ENCODE results near the gene TRIM2. TPM values are rescaled to one million over a fixed set of nuclear protein-coding genes. Genes with fewer than 3 reads are reported as not detected.
A peak's percentile ranks its signal among the peaks of the same experiment; 100 is the strongest.

TRIM2 gene
- total RNA-seq, 1 experiment from 2014 or later: 131 TPM

GRCh38 chr4:153239409-153239808, 35.2 kb downstream of the TRIM2 start:
- in situ Hi-C loops (cut with HindIII; ENCODE audit: low pct_unique_long_range_greater_than_20kb, low sequenced_read_pairs): no loop called here
- no peak for DNase-seq (ENCODE audit: low read depth, low spot score)

DNA sequence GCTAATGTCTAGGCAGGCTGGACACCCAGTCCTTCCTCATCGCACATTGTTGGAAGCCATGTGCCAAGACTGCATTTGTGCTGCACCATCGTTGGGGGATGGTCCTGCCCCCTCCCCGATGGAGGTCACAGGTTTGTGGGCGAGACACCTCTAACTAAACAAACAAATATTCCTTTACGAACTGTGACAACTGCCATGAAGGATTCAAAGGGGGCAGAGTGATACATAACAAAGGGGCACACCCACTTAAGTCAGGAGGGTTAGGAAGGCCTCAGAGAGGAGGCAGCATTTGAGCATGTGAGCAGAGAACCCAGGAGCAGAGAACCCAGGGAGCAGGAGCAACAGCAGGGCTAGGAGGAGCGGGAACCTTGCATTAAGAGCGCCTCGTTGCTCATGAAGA, 37.1 kb downstream of the TRIM2 start:
- in situ Hi-C loops (cut with HindIII; ENCODE audit: low pct_unique_long_range_greater_than_20kb, low sequenced_read_pairs): no loop called here
- no peak for DNase-seq (ENCODE audit: low read depth, low spot score)

DNA sequence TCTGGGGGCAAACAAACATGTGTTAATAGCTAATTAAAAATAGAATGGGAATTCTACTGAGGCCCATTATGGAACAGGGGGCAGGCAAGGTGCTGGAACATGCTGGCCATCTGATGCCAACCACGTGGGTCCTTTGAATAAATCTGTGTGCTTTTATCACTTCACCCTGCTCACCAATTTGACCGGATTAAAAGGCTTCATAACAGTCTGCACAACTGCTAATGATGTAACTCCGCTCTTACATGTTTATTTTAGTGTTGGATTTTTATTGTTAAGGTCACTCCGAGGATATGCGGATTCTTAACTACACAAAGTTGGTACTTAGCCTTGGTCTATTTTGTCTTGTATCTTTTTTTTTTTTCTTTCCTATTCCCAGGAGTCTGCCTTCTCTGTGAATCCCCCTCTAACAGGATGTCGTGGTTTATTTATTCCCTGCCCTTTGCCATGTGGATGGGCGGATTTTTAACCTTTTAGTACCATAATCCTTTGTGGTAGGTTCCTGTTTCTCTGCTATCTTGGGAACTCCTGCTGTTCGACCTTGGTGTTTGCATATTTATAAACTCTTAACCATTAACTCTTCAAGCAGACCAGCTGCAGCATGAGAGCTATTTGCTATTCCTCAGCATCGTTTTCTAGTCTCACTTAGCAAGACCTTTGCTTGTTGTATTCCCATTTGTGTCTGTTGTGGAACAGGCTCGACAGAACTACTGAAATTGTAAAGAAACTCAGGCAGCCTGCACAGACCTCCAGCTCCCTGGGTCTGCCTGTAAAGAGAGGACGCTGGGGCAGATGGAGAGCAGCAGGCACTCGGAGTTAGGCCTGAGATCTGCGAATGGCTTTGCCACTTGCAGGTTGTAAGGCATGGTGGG, 38.0 kb downstream of the TRIM2 start:
- peak; percentile 1 for DNase-seq (ENCODE audit: low read depth, low spot score)
- in situ Hi-C loops (cut with HindIII; ENCODE audit: low pct_unique_long_range_greater_than_20kb, low sequenced_read_pairs): no loop called here

GRCh38 chr4:153242839-153243324, 38.6 kb downstream of the TRIM2 start:
- in situ Hi-C loops (cut with HindIII; ENCODE audit: low pct_unique_long_range_greater_than_20kb, low sequenced_read_pairs): no loop called here
- DNase-seq (ENCODE audit: low read depth, low spot score): no peak

- in situ Hi-C loops (cut with HindIII; ENCODE audit: low pct_unique_long_range_greater_than_20kb, low sequenced_read_pairs): no loop called here
- DNase-seq (ENCODE audit: low read depth, low spot score): no peak
Measured at GRCh38 chr4:153243468-153243867, 39.2 kb downstream of the TRIM2 start.

DNA sequence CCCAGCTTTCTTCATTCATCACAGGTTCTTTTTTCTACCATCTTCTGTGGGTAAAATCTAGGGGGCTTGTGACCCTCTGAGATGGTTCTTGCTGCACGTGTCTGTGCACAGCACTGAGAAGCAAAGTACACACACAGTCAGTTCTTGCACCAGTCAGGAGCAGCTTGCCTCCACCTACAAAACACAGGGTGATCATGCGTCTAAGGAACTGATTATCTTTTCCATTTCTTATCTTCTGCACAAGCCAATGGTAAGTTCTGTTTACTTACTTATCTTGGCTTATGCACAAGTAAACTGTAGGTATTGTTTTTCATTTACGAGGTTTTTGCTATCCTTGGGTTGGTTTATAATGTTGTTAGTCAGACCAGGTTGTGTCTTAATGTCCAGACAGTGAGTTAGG, 40.7 kb downstream of the TRIM2 start:
- DNase-seq (ENCODE audit: low read depth, low spot score): no peak
- in situ Hi-C loops (cut with HindIII; ENCODE audit: low pct_unique_long_range_greater_than_20kb, low sequenced_read_pairs): no loop called here

DNA sequence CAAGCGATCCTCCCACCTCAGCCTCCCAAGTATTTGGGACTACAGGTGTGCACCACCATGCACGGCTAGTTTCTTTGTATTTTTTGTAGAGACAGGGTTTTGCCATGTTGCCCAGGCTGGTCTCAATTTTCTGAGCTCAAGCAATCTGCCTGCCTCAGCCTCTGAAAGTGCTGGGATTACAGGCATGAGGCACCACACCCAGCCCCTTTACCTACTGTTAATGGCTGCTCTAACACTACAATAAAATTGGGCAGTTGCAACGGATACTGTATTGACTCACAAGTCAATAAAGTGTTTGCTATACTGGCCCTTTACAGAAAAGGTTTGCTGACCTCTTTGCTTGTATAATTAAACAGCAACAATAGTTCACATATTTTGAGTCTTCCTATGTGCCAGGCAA, 41.5 kb downstream of the TRIM2 start:
- in situ Hi-C loops (cut with HindIII; ENCODE audit: low pct_unique_long_range_greater_than_20kb, low sequenced_read_pairs): no loop called here
- no peak for DNase-seq (ENCODE audit: low read depth, low spot score)

GRCh38 chr4:153246446-153247115, 42.3 kb downstream of the TRIM2 start:
- in situ Hi-C loops (cut with HindIII; ENCODE audit: low pct_unique_long_range_greater_than_20kb, low sequenced_read_pairs): no loop called here
- DNase-seq (ENCODE audit: low read depth, low spot score): no peak

DNA sequence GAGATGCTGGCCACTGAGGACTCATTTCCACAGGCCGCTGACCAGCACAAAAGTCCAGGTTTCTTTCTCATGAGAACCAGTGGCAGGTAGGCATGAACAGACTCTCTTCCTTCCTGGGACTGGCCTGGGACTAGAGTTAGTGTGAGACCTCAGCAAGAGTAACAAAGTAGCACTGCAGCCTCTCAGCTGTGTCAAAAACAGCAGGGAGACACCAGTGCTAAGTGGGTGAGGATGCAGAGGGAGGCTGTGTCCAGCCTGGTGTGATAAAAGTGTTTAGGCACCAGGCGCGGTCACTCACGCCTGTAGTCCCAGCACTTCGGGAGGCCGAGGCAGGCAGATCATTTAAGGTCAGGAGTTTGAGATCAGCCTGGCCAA, 42.9 kb downstream of the TRIM2 start:
- in situ Hi-C loops (cut with HindIII; ENCODE audit: low pct_unique_long_range_greater_than_20kb, low sequenced_read_pairs): no loop called here
- DNase-seq (ENCODE audit: low read depth, low spot score): no peak

GRCh38 chr4:153248641-153249198, 44.5 kb downstream of the TRIM2 start:
- no peak for DNase-seq (ENCODE audit: low read depth, low spot score)
- in situ Hi-C loops (cut with HindIII; ENCODE audit: low pct_unique_long_range_greater_than_20kb, low sequenced_read_pairs): no loop called here

DNA sequence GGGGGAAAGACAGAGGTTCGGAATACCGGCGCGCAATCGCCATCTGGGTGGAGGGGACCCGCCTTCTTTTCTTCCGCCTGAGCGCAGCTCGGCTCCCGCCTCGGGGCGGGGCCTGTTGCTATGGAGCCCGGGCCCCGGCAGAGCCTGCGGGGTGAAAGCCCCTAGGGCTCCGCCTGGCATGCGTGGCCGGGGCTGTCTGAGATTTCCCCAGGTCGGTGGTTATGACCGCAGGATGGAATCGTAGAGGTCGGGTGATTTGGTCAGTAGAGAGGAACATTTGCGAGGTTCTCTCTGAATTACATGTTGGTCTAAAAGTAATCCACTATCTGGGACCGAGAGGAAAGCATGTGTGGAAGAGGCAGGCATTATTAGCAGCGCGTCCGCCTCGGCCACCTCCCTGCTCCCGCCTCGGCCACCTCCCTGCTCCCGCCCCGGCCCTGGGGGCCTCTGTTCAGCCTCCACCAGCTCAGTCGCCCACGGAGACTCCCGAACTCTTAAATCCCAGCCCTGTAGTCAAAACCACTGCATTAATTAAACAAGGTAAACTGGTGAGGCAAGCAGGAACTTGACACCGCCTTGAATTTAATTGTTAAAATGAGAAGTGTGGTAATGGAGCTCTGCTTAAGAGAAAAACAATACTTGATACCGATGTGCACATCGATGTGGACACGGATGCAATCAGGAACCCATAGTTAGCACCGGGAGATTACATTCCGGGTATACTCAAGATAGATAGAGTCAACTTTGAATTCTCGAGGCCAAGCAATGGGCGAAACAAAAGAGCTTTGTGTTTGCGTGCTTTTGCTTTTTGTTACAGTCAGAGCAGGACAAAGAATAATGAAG, 45.2 kb downstream of the TRIM2 start:
- in situ Hi-C loops (cut with HindIII; ENCODE audit: low pct_unique_long_range_greater_than_20kb, low sequenced_read_pairs): no loop called here
- peak; percentile 63 for DNase-seq (ENCODE audit: low read depth, low spot score)

DNA sequence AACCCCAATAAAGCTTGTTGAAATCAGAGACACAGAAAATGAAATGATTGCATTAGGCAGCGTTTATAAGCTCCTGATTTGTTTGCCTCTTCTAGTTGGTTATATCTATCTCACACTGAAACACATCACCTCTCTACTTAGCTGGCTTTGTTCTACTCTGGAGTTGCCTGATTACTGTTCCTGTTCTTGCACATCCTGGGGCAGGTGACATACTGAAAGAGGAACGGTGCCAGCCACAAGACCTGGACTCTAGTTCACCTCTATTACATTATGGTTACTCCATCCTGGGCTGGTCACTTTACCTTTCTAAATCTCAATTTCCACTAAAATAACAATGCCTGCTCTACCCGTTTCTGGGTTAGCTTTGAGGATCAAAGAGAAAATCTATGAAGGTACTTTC, 47.9 kb downstream of the TRIM2 start:
- in situ Hi-C loops (cut with HindIII; ENCODE audit: low pct_unique_long_range_greater_than_20kb, low sequenced_read_pairs): no loop called here
- DNase-seq (ENCODE audit: low read depth, low spot score): no peak

DNA sequence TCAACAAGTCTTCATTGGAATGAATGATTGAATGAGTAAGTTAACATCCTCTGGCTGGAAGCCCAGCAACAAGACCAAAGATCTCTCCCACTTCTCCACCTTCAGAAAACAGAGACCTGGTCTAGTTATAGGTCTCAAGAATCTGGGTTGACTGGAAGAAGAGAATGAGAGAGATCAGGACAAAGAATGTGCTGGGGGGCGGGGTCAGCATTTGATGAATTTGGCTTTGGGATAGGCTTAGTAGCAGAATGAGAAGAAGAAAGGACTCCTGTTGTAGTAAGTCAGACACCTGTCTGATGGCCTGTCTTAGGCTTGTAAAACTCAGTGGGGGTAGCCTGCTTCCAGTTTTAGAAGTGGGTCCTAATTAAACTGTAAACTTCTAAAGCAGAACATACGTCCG, 51.0 kb downstream of the TRIM2 start:
- DNase-seq (ENCODE audit: low read depth, low spot score): no peak
- in situ Hi-C loops (cut with HindIII; ENCODE audit: low pct_unique_long_range_greater_than_20kb, low sequenced_read_pairs): no loop called here

- in situ Hi-C loops (cut with HindIII; ENCODE audit: low pct_unique_long_range_greater_than_20kb, low sequenced_read_pairs): no loop called here
- peak; percentile 17 for DNase-seq (ENCODE audit: low read depth, low spot score)
Measured at GRCh38 chr4:153257151-153257620, 52.9 kb downstream of the TRIM2 start.

- DNase-seq (ENCODE audit: low read depth, low spot score): no peak
- in situ Hi-C loops (cut with HindIII; ENCODE audit: low pct_unique_long_range_greater_than_20kb, low sequenced_read_pairs): no loop called here
Measured at GRCh38 chr4:153257991-153258390, 53.7 kb downstream of the TRIM2 start.

DNA sequence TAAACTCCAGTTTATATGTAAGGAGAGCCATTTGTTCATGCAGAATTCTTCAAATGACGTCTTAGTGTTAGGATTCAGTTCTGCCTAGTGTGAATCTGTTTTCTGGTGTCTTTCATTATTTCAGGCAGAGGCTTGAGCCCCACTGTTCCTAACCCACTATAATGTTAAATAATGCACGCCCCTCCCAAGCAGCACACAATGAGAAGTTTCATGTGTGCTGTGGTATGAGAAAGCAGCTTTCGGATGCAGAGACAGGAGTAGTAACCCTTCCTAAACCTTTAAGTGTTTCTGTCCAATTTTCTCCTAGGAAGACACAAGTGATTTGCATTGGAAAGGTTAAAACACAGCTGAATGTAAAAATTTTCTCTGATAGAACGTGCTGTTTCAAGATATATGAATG, 54.5 kb downstream of the TRIM2 start:
- in situ Hi-C loops (cut with HindIII; ENCODE audit: low pct_unique_long_range_greater_than_20kb, low sequenced_read_pairs): no loop called here
- DNase-seq (ENCODE audit: low read depth, low spot score): no peak

DNA sequence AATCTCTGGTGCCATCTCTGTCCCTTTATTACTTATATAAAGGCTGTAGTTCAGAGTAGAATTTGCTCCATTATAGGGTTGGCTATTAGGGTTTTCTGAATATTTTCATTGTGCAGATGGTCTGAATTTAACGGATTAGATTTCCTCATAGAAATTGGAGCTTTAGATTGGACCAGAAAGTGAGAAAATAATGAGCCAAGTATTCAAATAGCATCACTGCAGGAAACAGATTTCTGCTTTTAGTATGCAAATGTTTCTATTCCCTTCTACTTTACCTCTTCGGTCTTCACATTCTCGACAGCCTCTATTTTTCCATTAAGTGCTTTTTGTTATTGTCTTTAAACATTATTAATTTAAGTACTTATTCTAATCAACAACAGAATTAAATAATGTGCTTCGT, 55.4 kb downstream of the TRIM2 start:
- no peak for DNase-seq (ENCODE audit: low read depth, low spot score)
- in situ Hi-C loops (cut with HindIII; ENCODE audit: low pct_unique_long_range_greater_than_20kb, low sequenced_read_pairs): no loop called here

GRCh38 chr4:153260132-153260531, 55.9 kb downstream of the TRIM2 start:
- DNase-seq (ENCODE audit: low read depth, low spot score): no peak
- in situ Hi-C loops (cut with HindIII; ENCODE audit: low pct_unique_long_range_greater_than_20kb, low sequenced_read_pairs): no loop called here
